Fibroblast of villous mesenchyme (primary cell): ENCODE results near the gene PTPRE. TPM values are rescaled to one million over a fixed set of nuclear protein-coding genes. Genes with fewer than 3 reads are reported as not detected.

Experiments used
- DNase-seq: peaks from one replicate; pipeline ENCODE4 v3.0.0-alpha.2; 2010; ENCODE audit warnings: low read depth
- H3K4me3 ChIP-seq: 2 replicates; pipeline ENCODE4 v1.5.1; 2011; ENCODE audit warnings: low read depth, mild to moderate bottlenecking, low read length
- total RNA-seq: library from RNA; depleted of rRNA; stranded (reverse); fragments of >200 nt; gene quantifications from 2 replicates; pipeline ENCODE4 v1.2.3, GENCODE V29; 2012
- TF ChIP-seq, protein P1 (sequence below): IDR thresholded peaks from 2 replicates; pipeline ENCODE4 v1.5.1; 2012; ENCODE audit warnings: low read depth, mild to moderate bottlenecking, low read length; ENCODE audit not compliant: insufficient read depth

The PTPRE gene
- total RNA-seq, 1 donor: 11.2 TPM

DNA sequence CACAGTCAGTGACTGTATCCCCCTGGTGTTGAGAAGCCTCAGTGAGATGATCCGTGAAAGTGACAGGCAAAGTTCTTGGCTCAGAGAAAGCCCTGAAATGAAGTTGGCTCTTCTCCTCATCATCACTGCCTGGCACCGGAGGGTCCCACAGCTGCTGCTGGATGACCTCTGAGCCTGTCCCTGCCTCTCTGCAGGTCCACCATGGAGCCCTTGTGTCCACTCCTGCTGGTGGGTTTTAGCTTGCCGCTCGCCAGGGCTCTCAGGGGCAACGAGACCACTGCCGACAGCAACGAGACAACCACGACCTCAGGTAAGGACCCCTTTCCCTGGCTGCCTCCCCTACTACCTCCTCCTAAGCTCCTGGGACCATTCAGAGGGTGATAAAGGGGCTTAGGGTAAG lies 133.8 kb downstream of the PTPRE start:
- no peak for DNase-seq
- no peak overlapping the region for H3K4me3 ChIP-seq
- TF ChIP-seq, protein P1, sequence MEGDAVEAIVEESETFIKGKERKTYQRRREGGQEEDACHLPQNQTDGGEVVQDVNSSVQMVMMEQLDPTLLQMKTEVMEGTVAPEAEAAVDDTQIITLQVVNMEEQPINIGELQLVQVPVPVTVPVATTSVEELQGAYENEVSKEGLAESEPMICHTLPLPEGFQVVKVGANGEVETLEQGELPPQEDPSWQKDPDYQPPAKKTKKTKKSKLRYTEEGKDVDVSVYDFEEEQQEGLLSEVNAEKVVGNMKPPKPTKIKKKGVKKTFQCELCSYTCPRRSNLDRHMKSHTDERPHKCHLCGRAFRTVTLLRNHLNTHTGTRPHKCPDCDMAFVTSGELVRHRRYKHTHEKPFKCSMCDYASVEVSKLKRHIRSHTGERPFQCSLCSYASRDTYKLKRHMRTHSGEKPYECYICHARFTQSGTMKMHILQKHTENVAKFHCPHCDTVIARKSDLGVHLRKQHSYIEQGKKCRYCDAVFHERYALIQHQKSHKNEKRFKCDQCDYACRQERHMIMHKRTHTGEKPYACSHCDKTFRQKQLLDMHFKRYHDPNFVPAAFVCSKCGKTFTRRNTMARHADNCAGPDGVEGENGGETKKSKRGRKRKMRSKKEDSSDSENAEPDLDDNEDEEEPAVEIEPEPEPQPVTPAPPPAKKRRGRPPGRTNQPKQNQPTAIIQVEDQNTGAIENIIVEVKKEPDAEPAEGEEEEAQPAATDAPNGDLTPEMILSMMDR: no peak

- H3K4me3 ChIP-seq: no peak overlapping the region
- DNase-seq: no peak
- TF ChIP-seq, protein P1: no peak
Observed at GRCh38 chr10:128042131-128042610, 135.3 kb downstream of the PTPRE start.

GRCh38 chr10:128043259-128044045 lies 136.5 kb downstream of the PTPRE start:
- H3K4me3 ChIP-seq: no peak overlapping the region
- TF ChIP-seq, protein P1: no peak
- DNase-seq: no peak

DNA sequence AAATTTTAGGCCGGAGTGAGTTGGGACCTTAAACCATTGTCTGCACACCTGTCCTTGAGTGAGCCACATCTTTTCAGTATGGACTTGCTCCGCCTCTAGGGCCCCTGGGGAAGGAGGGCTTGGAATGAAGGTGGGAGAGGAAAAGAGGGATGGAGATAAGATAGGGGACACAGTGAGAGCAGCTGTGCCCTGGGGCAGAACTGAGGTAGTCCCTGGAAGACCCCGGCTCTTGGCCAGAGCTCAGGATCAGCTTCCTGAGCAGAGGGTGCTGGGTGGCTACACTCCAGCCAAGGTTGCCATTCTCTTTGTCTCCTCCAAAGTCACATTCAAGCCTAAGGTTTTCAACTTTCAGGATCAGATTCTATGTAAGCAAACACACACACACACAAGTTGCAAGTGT lies 137.3 kb downstream of the PTPRE start:
- DNase-seq: no peak
- TF ChIP-seq, protein P1: no peak
- H3K4me3 ChIP-seq: no peak overlapping the region

- TF ChIP-seq, protein P1: no peak
- no peak overlapping the region for H3K4me3 ChIP-seq
- DNase-seq: no peak
Observed at GRCh38 chr10:128044961-128045832, 138.3 kb downstream of the PTPRE start.

- TF ChIP-seq, protein P1: no peak
- no peak for DNase-seq
- no peak overlapping the region for H3K4me3 ChIP-seq
Observed at GRCh38 chr10:128045833-128046120, 138.9 kb downstream of the PTPRE start.
